HCT116 (cell line): Measurements from ENCODE around the gene PLAGL2. TPM values are rescaled to one million over a fixed set of nuclear protein-coding genes. Genes with fewer than 3 reads are reported as not detected.

Experiments used
- ATAC-seq: fragments of 200-7000 bp; cut with Tn5 transposase; 2 replicates; pipeline ENCODE4 v1.9.1; 2020; ENCODE audit warnings: mild to moderate bottlenecking, moderate library complexity
- BruUV-seq: library from RNA; stranded (reverse); fragments of 400-500 nt; replicated peaks from 2 replicates; lab custom pipeline; 2021; lab: Mats Ljungman, UMichigan
- CTCF ChIA-PET: fragments of 300-600 bp; sonication (Branson Sonifier 250); formaldehyde crosslinking; loops from one replicate; lab custom pipeline; 2021; ENCODE audit warnings: antibody characterized with exemption; lab: Charles Lee
- POLR2A ChIA-PET: fragments of 300-600, 350-600 bp; sonication (Branson Sonifier 250); formaldehyde crosslinking; loops from one replicate; lab custom pipeline; 2021; ENCODE audit warnings: antibody characterized with exemption; lab: Charles Lee
- RAD21 ChIA-PET, 2 experiments: fragments of 300-600 bp; sonication (Branson Sonifier 250); formaldehyde crosslinking; loops; one replicate each; lab custom pipeline; 2023; ENCODE audit warnings: low total read pairs in 2 of 2; ENCODE audit not compliant: uncharacterized antibody in 2 of 2, unreplicated experiment in 2 of 2, low non-redundant PET in 1 of 2; lab: Charles Lee
- DNase-seq: peaks from one replicate; pipeline ENCODE4 v3.0.0-alpha.2; 2010; ENCODE audit warnings: low read depth, low spot score
- H2AFZ ChIP-seq: fragments of 200-600 bp; shearing (Covaris generic), sonication (generic); 2 replicates; pipeline ENCODE4 v1.6.1; 2017; ENCODE audit warnings: low read depth, mixed run types, mixed read lengths, antibody characterized with exemption, low read length; ENCODE audit not compliant: poor library complexity, severe bottlenecking
- H3K27ac ChIP-seq: 2 replicates; pipeline ENCODE4 v1.5.1; 2012; ENCODE audit warnings: low read depth, low read length
- H3K27me3 ChIP-seq: fragments of 200-600 bp; sonication (generic); 2 replicates; pipeline ENCODE4 v1.6.1; 2016; ENCODE audit warnings: mixed run types, low read length, mixed read lengths; ENCODE audit not compliant: insufficient read depth
- H3K36me3 ChIP-seq, 2 experiments: fragments of 200-500 bp in 1 of 2; fragments of 200-600 bp in 1 of 2; sonication (Bioruptor generic) in 1 of 2; sonication (generic) in 1 of 2; 2 replicates each; pipeline versions ENCODE4 v1.5.1 to v1.6.1; 2014 to 2016; ENCODE audit warnings: low read length in 2 of 2, inconsistent platforms in 1 of 2, mixed read lengths in 1 of 2, mixed run types in 1 of 2; ENCODE audit not compliant: insufficient read depth in 2 of 2, control insufficient read depth in 1 of 2
- H3K4me1 ChIP-seq, 2 experiments: fragments of 200-600 bp in 1 of 2; sonication (generic) in 1 of 2; 2 replicates each; pipeline versions ENCODE4 v1.5.1 to v1.6.1; 2012 to 2017; ENCODE audit warnings: low read length in 2 of 2, inconsistent platforms in 1 of 2, mild to moderate bottlenecking in 1 of 2, mixed read lengths in 1 of 2, mixed run types in 1 of 2, moderate library complexity in 1 of 2; ENCODE audit not compliant: insufficient read depth in 2 of 2, control insufficient read depth in 1 of 2
- H3K4me2 ChIP-seq: fragments of 200-600 bp; sonication (generic); 2 replicates; pipeline ENCODE4 v1.6.1; 2017; ENCODE audit warnings: mixed run types, low read length, mixed read lengths
- H3K4me3 ChIP-seq, 2 experiments: fragments of 200-600 bp in 1 of 2; sonication (generic) in 1 of 2; replicated peaks in 1 of 2; 2 replicates each; pipeline ENCODE4 v1.5.1; 2011 to 2016; ENCODE audit warnings: low read length in 2 of 2, control low read depth in 1 of 2, low read depth in 1 of 2, mild to moderate bottlenecking in 1 of 2, mixed read lengths in 1 of 2, mixed run types in 1 of 2
- H3K79me2 ChIP-seq: fragments of 200-600 bp; sonication (generic); 2 replicates; pipeline ENCODE4 v1.6.1; 2017; ENCODE audit warnings: mild to moderate bottlenecking, mixed run types, low read length, moderate library complexity, mixed read lengths; ENCODE audit not compliant: insufficient read depth
- H3K9ac ChIP-seq: fragments of 200-600 bp; sonication (generic); 2 replicates; pipeline ENCODE4 v1.6.1; 2016; ENCODE audit warnings: low read length, mixed read lengths
- H3K9me2 ChIP-seq: fragments of 200-600 bp; sonication (generic), shearing (Covaris generic); 2 replicates; pipeline ENCODE4 v1.6.1; 2017; ENCODE audit warnings: mixed run types, mild to moderate bottlenecking, moderate library complexity; ENCODE audit not compliant: insufficient read depth
- H3K9me3 ChIP-seq, 2 experiments: fragments of 200-500 bp in 1 of 2; fragments of 200-600 bp in 1 of 2; sonication (Bioruptor generic) in 1 of 2; sonication (generic) in 1 of 2; 2 replicates each; pipeline ENCODE4 v1.6.1; 2014 to 2017; ENCODE audit warnings: low read length in 2 of 2, mixed read lengths in 2 of 2, inconsistent platforms in 1 of 2, low read depth in 1 of 2, mild to moderate bottlenecking in 1 of 2, mixed run types in 1 of 2, moderate library complexity in 1 of 2; ENCODE audit not compliant: control insufficient read depth in 1 of 2, insufficient read depth in 1 of 2
- H4K20me1 ChIP-seq: fragments of 200-600 bp; sonication (generic), shearing (Covaris generic); 2 replicates; pipeline ENCODE4 v1.6.1; 2017; ENCODE audit warnings: mixed run types, mild to moderate bottlenecking, moderate library complexity; ENCODE audit not compliant: insufficient read depth
- CBX3 ChIP-seq: IDR thresholded peaks from 2 replicates; pipeline ENCODE4 v1.6.1; 2012; ENCODE audit warnings: low read depth
- CEBPB ChIP-seq: IDR thresholded peaks from 2 replicates; pipeline ENCODE4 v1.6.1; 2012; ENCODE audit warnings: low read depth
- EGR1 ChIP-seq: IDR thresholded peaks from 2 replicates; pipeline ENCODE4 v1.6.1; 2012; ENCODE audit warnings: low read depth
- EZH2 ChIP-seq: fragments of 200-600 bp; sonication (generic); IDR thresholded peaks from 2 replicates; pipeline ENCODE4 v1.6.1; 2017; ENCODE audit warnings: antibody characterized with exemption, mixed run types
- EZH2phosphoT487 ChIP-seq: fragments of 200-600 bp; IDR thresholded peaks from 2 replicates; pipeline ENCODE4 v1.6.1; 2018; ENCODE audit warnings: antibody characterized with exemption, borderline replicate concordance
- POLR2A ChIP-seq: IDR thresholded peaks from 2 replicates; pipeline ENCODE4 v1.7.0; 2011; ENCODE audit warnings: borderline replicate concordance; ENCODE audit not compliant: insufficient read depth, insufficient read length; ENCODE audit errors: extremely low read depth
- POLR2AphosphoS5 ChIP-seq: IDR thresholded peaks from 2 replicates; pipeline ENCODE4 v1.6.1; 2011; ENCODE audit warnings: mild to moderate bottlenecking, low read depth, low read length, moderate library complexity
- RAD21 ChIP-seq: IDR thresholded peaks from 2 replicates; pipeline ENCODE4 v1.6.1; 2012; ENCODE audit warnings: low read depth, mild to moderate bottlenecking
- SP1 ChIP-seq: IDR thresholded peaks from 2 replicates; pipeline ENCODE4 v1.6.1; 2012; ENCODE audit warnings: low read depth
- SRF ChIP-seq: IDR thresholded peaks from 2 replicates; pipeline ENCODE4 v1.6.1; 2012; ENCODE audit warnings: low read depth
- YY1 ChIP-seq: IDR thresholded peaks from 2 replicates; pipeline ENCODE4 v1.6.1; 2011; ENCODE audit warnings: low read length, low read depth, moderate library complexity, mild to moderate bottlenecking; ENCODE audit not compliant: insufficient replicate concordance; ENCODE audit errors: extremely low read depth
- ZFX ChIP-seq: fragments of 450-650 bp; IDR thresholded peaks from 2 replicates; pipeline ENCODE4 v1.6.1; 2017
- ZNF274 ChIP-seq: fragments of 200-500 bp; sonication (Bioruptor generic); IDR thresholded peaks from 2 replicates; pipeline ENCODE4 v1.6.1; 2014; ENCODE audit warnings: mild to moderate bottlenecking, low read depth, low read length, inconsistent platforms
- intact Hi-C: fragments of 100-400 bp; cut with micrococcal nuclease; formaldehyde crosslinking; loops from 2 replicates; pipeline ENCODE4 v1.10.0; 2022
- total RNA-seq: library from RNA; stranded (reverse); gene quantifications from one replicate; pipeline ENCODE4 v1.2.1, GENCODE V29; 2021; ENCODE audit not compliant: unreplicated experiment
- TF ChIP-seq, protein P1 (sequence below): IDR thresholded peaks from 2 replicates; pipeline ENCODE4 v1.6.1; 2012
- TF ChIP-seq, protein P2 (sequence below): IDR thresholded peaks from 2 replicates; pipeline ENCODE4 v1.6.1; 2012; ENCODE audit warnings: low read depth
- TF ChIP-seq, protein P3 (sequence below): IDR thresholded peaks from 2 replicates; pipeline ENCODE4 v1.6.1; 2012

The PLAGL2 gene
- total RNA-seq, 1 experiment from 2014 or later, result 18.3 TPM

DNA sequence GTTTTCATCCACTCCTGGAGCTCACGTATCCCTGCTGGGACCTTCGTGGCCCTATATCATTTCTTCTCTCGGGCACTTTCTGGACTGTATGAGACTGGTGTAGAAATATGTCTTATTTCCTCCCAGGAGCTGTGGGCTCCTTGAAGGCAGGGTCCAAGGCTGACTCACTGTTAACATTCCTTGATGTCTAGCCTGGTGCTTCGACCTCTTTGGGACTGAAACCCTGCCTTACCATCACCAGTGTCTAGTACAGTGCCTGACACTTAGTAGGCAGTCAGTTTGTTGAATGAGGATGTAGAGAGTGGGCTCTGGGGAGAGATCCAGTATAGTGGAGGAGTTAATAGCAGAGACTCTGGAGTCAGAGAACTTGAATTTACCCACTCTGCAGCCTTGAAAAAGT, 23.7 kb upstream of the PLAGL2 start:
- H3K4me2 ChIP-seq, result no peak overlapping the region
- H3K9me3 ChIP-seq, result no peaks in the 10 kb centered on the region
- H3K79me2 ChIP-seq, result no peaks in the 10 kb centered on the region
- H3K36me3 ChIP-seq, result peaks cover 28 to 29% of the 10 kb centered on the region in 2 experiments
- H3K27me3 ChIP-seq, result no peaks in the 10 kb centered on the region
- intact Hi-C loops, result no loop called here
- no peaks in the 10 kb centered on the region for H3K4me1 ChIP-seq
- no peak for TF ChIP-seq SP1
- no peak for TF ChIP-seq CBX3
- TF ChIP-seq CEBPB, result no peak
- TF ChIP-seq, protein P1, sequence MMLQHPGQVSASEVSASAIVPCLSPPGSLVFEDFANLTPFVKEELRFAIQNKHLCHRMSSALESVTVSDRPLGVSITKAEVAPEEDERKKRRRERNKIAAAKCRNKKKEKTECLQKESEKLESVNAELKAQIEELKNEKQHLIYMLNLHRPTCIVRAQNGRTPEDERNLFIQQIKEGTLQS, result no peak
- TF ChIP-seq EZH2phosphoT487, result no peak
- TF ChIP-seq, protein P2, sequence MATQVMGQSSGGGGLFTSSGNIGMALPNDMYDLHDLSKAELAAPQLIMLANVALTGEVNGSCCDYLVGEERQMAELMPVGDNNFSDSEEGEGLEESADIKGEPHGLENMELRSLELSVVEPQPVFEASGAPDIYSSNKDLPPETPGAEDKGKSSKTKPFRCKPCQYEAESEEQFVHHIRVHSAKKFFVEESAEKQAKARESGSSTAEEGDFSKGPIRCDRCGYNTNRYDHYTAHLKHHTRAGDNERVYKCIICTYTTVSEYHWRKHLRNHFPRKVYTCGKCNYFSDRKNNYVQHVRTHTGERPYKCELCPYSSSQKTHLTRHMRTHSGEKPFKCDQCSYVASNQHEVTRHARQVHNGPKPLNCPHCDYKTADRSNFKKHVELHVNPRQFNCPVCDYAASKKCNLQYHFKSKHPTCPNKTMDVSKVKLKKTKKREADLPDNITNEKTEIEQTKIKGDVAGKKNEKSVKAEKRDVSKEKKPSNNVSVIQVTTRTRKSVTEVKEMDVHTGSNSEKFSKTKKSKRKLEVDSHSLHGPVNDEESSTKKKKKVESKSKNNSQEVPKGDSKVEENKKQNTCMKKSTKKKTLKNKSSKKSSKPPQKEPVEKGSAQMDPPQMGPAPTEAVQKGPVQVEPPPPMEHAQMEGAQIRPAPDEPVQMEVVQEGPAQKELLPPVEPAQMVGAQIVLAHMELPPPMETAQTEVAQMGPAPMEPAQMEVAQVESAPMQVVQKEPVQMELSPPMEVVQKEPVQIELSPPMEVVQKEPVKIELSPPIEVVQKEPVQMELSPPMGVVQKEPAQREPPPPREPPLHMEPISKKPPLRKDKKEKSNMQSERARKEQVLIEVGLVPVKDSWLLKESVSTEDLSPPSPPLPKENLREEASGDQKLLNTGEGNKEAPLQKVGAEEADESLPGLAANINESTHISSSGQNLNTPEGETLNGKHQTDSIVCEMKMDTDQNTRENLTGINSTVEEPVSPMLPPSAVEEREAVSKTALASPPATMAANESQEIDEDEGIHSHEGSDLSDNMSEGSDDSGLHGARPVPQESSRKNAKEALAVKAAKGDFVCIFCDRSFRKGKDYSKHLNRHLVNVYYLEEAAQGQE, result no peak
- TF ChIP-seq, protein P3, sequence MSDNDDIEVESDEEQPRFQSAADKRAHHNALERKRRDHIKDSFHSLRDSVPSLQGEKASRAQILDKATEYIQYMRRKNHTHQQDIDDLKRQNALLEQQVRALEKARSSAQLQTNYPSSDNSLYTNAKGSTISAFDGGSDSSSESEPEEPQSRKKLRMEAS, result no peak
- TF ChIP-seq RAD21, result no peak
- TF ChIP-seq POLR2A, result no peak
- TF ChIP-seq POLR2AphosphoS5, result no peak
- no peak for TF ChIP-seq SRF
- TF ChIP-seq EGR1, result no peak
- TF ChIP-seq EZH2, result no peak
- TF ChIP-seq ZNF274, result no peak
- TF ChIP-seq YY1, result no peak
- no peak for TF ChIP-seq ZFX
- CTCF ChIA-PET, result no interaction called here
- POLR2A ChIA-PET, result no interaction called here
- no peaks in the 10 kb centered on the region for H3K9me2 ChIP-seq
- no peak overlapping the region for H3K27ac ChIP-seq
- no TSS peak for BruUV-seq
- RAD21 ChIA-PET, result no interaction called here
- no peak for DNase-seq
- H3K4me3 ChIP-seq, result no peak overlapping the region
- ATAC-seq, result no peak
- H2AFZ ChIP-seq, result no peak overlapping the region
- no peak overlapping the region for H3K9ac ChIP-seq
- H4K20me1 ChIP-seq, result no peaks in the 10 kb centered on the region
